Endothelial cell of umbilical vein (primary cell): ENCODE data around the gene PTX3. TPM values are rescaled to one million over a fixed set of nuclear protein-coding genes. Genes with fewer than 3 reads are reported as not detected.

Source experiments
- BruUV-seq: library from RNA; stranded (reverse); fragments of 400-500 nt; replicated peaks from 2 replicates; lab custom pipeline; 2021; lab: Mats Ljungman, UMichigan
- CTCF ChIA-PET: fragments of 300-600, 350-600 bp; sonication (Branson Sonifier 250); formaldehyde crosslinking; loops from one replicate; lab custom pipeline; 2021; ENCODE audit warnings: antibody characterized with exemption, inconsistent platforms; lab: Charles Lee
- POLR2A ChIA-PET: fragments of 300-600, 350-600 bp; sonication (Branson Sonifier 250); formaldehyde crosslinking; loops from one replicate; lab custom pipeline; 2021; ENCODE audit warnings: antibody characterized with exemption, inconsistent platforms; lab: Charles Lee
- DNase-seq: peaks from one replicate; pipeline ENCODE4 v3.0.0-alpha.2; 2011; ENCODE audit warnings: low read depth, low spot score
- FAIRE-seq: peaks from 2 replicates; lab custom pipeline; 2011; peaks lifted over from hg19 to GRCh38; lab: Jason Lieb, UNC
- H2AFZ ChIP-seq: 2 replicates; pipeline ENCODE4 v1.6.0; 2012; ENCODE audit warnings: low read depth, low read length, control low read depth, inconsistent platforms
- H3K27ac ChIP-seq: 2 replicates; pipeline ENCODE4 v1.5.1; 2011; ENCODE audit warnings: low read depth, mild to moderate bottlenecking, control low read depth, low read length, moderate library complexity; ENCODE audit not compliant: insufficient read depth
- H3K27me3 ChIP-seq, 2 experiments: 2 replicates each; pipeline versions ENCODE4 v1.6.0 to v1.6.1; 2011; ENCODE audit warnings: low read length in 2 of 2, mixed read lengths in 1 of 2; ENCODE audit not compliant: control insufficient read depth in 2 of 2, insufficient read depth in 2 of 2
- H3K36me3 ChIP-seq, 2 experiments: 2 replicates in 1 of 2; 3 replicates in 1 of 2; pipeline ENCODE4 v1.5.1; 2011; ENCODE audit warnings: low read length in 2 of 2, mild to moderate bottlenecking in 1 of 2, moderate library complexity in 1 of 2; ENCODE audit not compliant: control insufficient read depth in 2 of 2, insufficient read depth in 2 of 2; ENCODE audit errors: extremely low read depth in 1 of 2
- H3K4me1 ChIP-seq: 3 replicates; pipeline ENCODE4 v1.5.1; 2011; ENCODE audit warnings: mild to moderate bottlenecking, low read length; ENCODE audit not compliant: control insufficient read depth, insufficient read depth; ENCODE audit errors: extremely low read depth
- H3K4me2 ChIP-seq: 2 replicates; pipeline ENCODE4 v1.6.1; 2011; ENCODE audit warnings: low read length, control low read depth, mixed read lengths; ENCODE audit not compliant: insufficient read depth
- H3K4me3 ChIP-seq, 3 experiments: fragments of 200-600 bp in 1 of 3; sonication (generic), shearing (Covaris generic) in 1 of 3; replicated peaks in 1 of 3; 2 replicates each; pipeline ENCODE4 v1.5.1; 2011 to 2016; ENCODE audit warnings: control low read depth in 3 of 3, low read length in 3 of 3, mild to moderate bottlenecking in 2 of 3, inconsistent platforms in 1 of 3, low read depth in 1 of 3, moderate library complexity in 1 of 3; ENCODE audit not compliant: insufficient read depth in 1 of 3
- H3K79me2 ChIP-seq: 2 replicates; pipeline ENCODE4 v1.6.0; 2012; ENCODE audit warnings: low read length, inconsistent platforms; ENCODE audit not compliant: control insufficient read depth, insufficient read depth
- H3K9ac ChIP-seq: replicated peaks from 2 replicates; pipeline ENCODE3; 2011; ENCODE audit warnings: low read length, control low read depth; ENCODE audit not compliant: insufficient read depth; ENCODE audit errors: extremely low read depth
- H3K9me1 ChIP-seq: replicated peaks from 3 replicates; pipeline ENCODE4 v1.6.0; 2011; ENCODE audit warnings: mild to moderate bottlenecking, low read length; ENCODE audit not compliant: control insufficient read depth, insufficient read depth; ENCODE audit errors: extremely low read depth
- H3K9me3 ChIP-seq: replicated peaks from 2 replicates; pipeline ENCODE4 v1.5.1; 2012; ENCODE audit warnings: low read length, inconsistent platforms; ENCODE audit not compliant: control insufficient read depth, insufficient read depth
- H4K20me1 ChIP-seq: replicated peaks from 2 replicates; pipeline ENCODE3; 2011; ENCODE audit warnings: mild to moderate bottlenecking, low read length; ENCODE audit not compliant: control insufficient read depth, insufficient read depth; ENCODE audit errors: extremely low read depth
- EZH2 ChIP-seq: IDR thresholded peaks from 2 replicates; pipeline ENCODE4 v1.6.1; 2012; ENCODE audit warnings: borderline replicate concordance, low read depth, mild to moderate bottlenecking, moderate library complexity, low read length, inconsistent platforms; ENCODE audit not compliant: severe bottlenecking
- FOS ChIP-seq: IDR thresholded peaks from 2 replicates; pipeline ENCODE4 v1.6.1; 2011; ENCODE audit warnings: mild to moderate bottlenecking, low read length, moderate library complexity, borderline replicate concordance; ENCODE audit not compliant: insufficient read depth
- GATA2 ChIP-seq: IDR thresholded peaks from 2 replicates; pipeline ENCODE4 v1.7.0; 2011; ENCODE audit warnings: low read depth, mild to moderate bottlenecking, moderate library complexity, mixed read lengths, low read length; ENCODE audit not compliant: insufficient read length, insufficient read depth
- JUN ChIP-seq: IDR thresholded peaks from 2 replicates; pipeline ENCODE4 v1.6.1; 2011; ENCODE audit warnings: borderline replicate concordance, low read depth; ENCODE audit not compliant: insufficient read length, insufficient read depth
- MYC ChIP-seq: IDR thresholded peaks from one replicate; pipeline ENCODE4 v1.6.1; 2011; ENCODE audit warnings: mild to moderate bottlenecking, low read depth, low read length
- POLR2A ChIP-seq: IDR thresholded peaks from 2 replicates; pipeline ENCODE4 v1.6.1; 2012; ENCODE audit warnings: low read depth, mild to moderate bottlenecking, control low read depth, low read length
- POLR2AphosphoS5 ChIP-seq: IDR thresholded peaks from 2 replicates; pipeline ENCODE4 v1.6.1; 2012; ENCODE audit warnings: low read depth, mild to moderate bottlenecking, control low read depth, low read length, moderate library complexity; ENCODE audit not compliant: insufficient read depth
- dilution Hi-C: fragments of 300-500 bp; cut with MboI; formaldehyde crosslinking; loops from one replicate; pipeline ENCODE4 v1.15.0; 2019; ENCODE audit warnings: low sequenced_read_pairs; ENCODE audit not compliant: extremely low pct_ligation_motif_present
- intact Hi-C: fragments of 100-400 bp; cut with micrococcal nuclease; formaldehyde crosslinking; loops from one replicate; pipeline ENCODE4 v1.10.0; 2022
- polyA plus RNA-seq, 4 experiments: library from polyadenylated mRNA; depleted of rRNA in 3 of 4; stranded (reverse) in 3 of 4; unstranded in 1 of 4; fragments of >200 nt; gene quantifications; 2 replicates each; pipeline versions ENCODE4 v1.2.1 to v1.2.3, GENCODE V29; 2011 to 2012; ENCODE audit warnings: missing spikeins in 1 of 4
- total RNA-seq: library from RNA; stranded (reverse); gene quantifications from 2 replicates; pipeline ENCODE4 v1.2.3, GENCODE V29; 2021

Gene PTX3
- total and polyA plus RNA-seq, 2 donors (not counting 3 experiments of a cell fraction or from before 2014, with no cell fraction given) = 122 to 172 TPM

GRCh38 chr3:157423337-157423736 is 13.3 kb upstream of the PTX3 start:
- dilution Hi-C loops = no loop called here

GRCh38 chr3:157427901-157428300 is 8.7 kb upstream of the PTX3 start:
- DNase-seq (no peak), FAIRE-seq (no peak)
- Histone ChIP-seq H3K4me1 (peaks cover 20% of the 10 kb centered on the region), H3K79me2 (no peaks in the 10 kb centered on the region), H3K9me3 (no peaks in the 10 kb centered on the region), H4K20me1 (no peaks in the 10 kb centered on the region), H3K27me3 (no peaks in the 10 kb centered on the region), H3K9me1 (no peaks in the 10 kb centered on the region), H3K36me3 (peaks cover 2 to 5% of the 10 kb centered on the region in 2 experiments), H3K4me2 (no peak overlapping the region), H2AFZ (no peak overlapping the region), H3K27ac (no peak overlapping the region), H3K9ac (no peak overlapping the region), H3K4me3 (no peak overlapping the region)
- dilution Hi-C loops (no loop called here), intact Hi-C loops (loop anchor here (5.0 kb wide), 1 partner anchor 41 kb away; no protein-coding TSS in a partner anchor)
- POLR2A ChIA-PET = no interaction called here
- TF ChIP-seq MYC (no peak), EZH2 (no peak), FOS (no peak), GATA2 (no peak), POLR2A (no peak), POLR2AphosphoS5 (no peak)
- no TSS peak for BruUV-seq
- CTCF ChIA-PET = interaction anchor here (0.7 kb wide), 1 partner anchor 9 kb away, joined by 3 read pairs; no protein-coding TSS in a partner anchor

More at GRCh38 chr3:157423337-157423736, 13.3 kb upstream of the PTX3 start:
- no peak overlapping the region for H3K4me3 ChIP-seq
- H3K9me1 ChIP-seq = no peaks in the 10 kb centered on the region
- DNase-seq (no peak), FAIRE-seq (no peak)
- POLR2A ChIA-PET = interaction anchor here (0.6 kb wide), 1 partner anchor 13 kb away, joined by 12 read pairs; the partner anchor contains the start of gene PTX3
- H3K4me1 ChIP-seq = peaks cover 23% of the 10 kb centered on the region
- no peaks in the 10 kb centered on the region for H3K9me3 ChIP-seq
- peak; percentile 53 for TF ChIP-seq FOS
- no peak for TF ChIP-seq POLR2A
- no peak for TF ChIP-seq JUN
- no peaks in the 10 kb centered on the region for H4K20me1 ChIP-seq
- H3K36me3 ChIP-seq = peaks cover 4 to 5% of the 10 kb centered on the region in 2 experiments
- CTCF ChIA-PET = interaction anchor here (1.3 kb wide), 1 partner anchor 10 kb away, joined by 3 read pairs; no protein-coding TSS in a partner anchor
- H3K79me2 ChIP-seq = peaks cover 18% of the 10 kb centered on the region
- intact Hi-C loops = no loop called here
- H3K9ac ChIP-seq = no peak overlapping the region
- H3K27me3 ChIP-seq = no peaks in the 10 kb centered on the region
- H3K4me2 ChIP-seq = no peak overlapping the region
- no TSS peak for BruUV-seq
- no peak overlapping the region for H3K27ac ChIP-seq
- no peak overlapping the region for H2AFZ ChIP-seq
